ENCODE data around the gene TNFRSF11A.

The TNFRSF11A gene

DNA sequence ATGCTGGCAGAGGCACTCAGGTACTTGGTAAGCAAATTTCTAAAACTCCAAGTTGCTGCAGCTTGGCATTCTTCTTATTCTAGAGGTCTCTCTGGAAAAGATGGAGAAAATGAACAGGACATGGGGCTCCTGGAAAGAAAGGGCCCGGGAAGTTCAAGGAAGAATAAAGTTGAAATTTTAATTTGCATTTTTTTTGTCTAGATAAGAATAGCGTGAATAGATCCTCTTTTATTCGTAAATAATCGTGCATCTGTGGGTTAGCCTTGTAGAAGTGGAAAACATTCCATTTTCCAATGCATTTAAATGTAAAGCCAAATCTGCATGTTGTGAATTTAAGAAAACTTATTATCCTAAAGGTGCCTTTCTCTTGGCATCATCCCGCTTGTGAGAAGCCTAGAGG, 61.0 kb downstream of the TNFRSF11A start:
- DNase-seq, result no peak

DNA sequence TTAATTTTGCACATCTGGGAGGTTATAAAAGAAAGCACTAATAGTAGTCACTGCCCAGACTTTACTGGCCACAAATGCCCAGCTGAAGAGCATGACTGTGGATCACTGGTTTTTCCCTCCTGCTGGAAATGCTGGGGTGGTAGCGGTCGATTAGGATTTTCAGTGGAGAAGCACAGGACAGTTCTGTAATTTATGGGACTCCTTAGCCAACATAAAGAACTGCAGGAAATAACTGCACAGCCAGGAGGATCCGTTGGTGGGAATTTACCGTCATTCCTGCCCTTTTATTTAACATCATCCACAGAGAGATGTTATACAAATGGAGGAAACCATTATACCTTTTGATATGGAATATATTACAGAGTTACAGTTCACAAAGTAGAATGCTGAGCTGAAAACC, 61.5 kb downstream of the TNFRSF11A start:
- no peak for DNase-seq

DNA sequence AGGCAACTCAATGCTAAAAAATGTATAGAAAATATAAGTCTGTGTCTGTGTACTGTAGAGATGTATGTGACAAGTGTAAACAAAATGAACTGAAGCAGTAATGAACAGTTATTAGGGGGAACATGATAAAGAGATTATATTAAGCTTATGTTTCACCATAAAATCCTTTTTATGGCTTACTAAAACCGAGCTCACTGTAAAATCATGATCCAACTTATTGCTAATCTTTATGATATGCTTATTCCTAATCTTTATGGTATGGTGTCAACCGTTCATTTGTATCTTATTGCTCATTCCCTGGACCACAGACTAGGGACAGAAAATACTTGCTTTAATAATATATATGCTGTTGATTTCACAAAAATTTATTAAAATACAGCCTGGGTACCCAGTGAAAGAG, 62.1 kb downstream of the TNFRSF11A start:
- no peak for DNase-seq

DNA sequence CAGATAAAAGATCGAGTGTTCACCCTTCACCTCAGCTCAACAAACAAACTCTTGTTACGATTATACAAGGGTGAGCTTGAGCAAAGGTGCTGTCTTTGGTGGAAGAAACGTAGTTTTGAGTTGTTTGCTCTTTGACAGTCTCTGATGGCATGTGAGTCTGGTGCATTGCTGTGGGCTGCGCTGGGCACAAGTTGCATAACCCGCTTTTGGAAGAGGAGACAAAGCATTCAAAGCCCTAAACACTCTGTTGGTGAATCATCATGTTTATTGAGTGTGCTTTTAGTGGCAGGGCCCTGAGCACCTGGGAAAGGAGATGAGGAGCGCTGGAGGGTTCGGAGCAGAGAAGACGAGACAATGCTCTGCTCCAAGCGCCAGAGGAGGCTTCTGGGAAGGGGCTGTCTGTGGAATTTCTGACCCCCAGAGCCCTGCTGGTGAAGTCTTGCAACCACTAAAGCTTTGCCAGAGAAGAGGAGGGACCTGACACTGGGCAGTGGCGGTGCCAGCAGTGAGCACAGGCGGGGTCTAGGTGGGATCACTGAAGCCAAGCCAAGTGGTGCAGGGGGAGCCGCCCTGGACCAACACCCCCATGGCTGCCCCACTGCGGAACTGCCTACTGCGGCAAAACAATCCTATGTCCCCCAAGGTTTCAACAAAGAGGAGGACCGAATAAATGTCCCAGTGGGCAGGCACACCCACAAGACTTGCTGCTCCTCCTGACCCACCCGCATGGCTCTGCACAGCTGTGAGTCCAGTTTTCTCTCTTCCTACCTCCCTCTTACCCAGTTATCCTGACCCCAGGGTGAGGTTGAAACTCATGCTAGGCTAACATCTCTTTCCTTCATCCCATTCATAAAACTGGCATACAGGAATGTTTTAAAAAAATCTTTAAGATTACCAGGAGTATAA, 64.0 kb downstream of the TNFRSF11A start:
- no peak for DNase-seq

DNA sequence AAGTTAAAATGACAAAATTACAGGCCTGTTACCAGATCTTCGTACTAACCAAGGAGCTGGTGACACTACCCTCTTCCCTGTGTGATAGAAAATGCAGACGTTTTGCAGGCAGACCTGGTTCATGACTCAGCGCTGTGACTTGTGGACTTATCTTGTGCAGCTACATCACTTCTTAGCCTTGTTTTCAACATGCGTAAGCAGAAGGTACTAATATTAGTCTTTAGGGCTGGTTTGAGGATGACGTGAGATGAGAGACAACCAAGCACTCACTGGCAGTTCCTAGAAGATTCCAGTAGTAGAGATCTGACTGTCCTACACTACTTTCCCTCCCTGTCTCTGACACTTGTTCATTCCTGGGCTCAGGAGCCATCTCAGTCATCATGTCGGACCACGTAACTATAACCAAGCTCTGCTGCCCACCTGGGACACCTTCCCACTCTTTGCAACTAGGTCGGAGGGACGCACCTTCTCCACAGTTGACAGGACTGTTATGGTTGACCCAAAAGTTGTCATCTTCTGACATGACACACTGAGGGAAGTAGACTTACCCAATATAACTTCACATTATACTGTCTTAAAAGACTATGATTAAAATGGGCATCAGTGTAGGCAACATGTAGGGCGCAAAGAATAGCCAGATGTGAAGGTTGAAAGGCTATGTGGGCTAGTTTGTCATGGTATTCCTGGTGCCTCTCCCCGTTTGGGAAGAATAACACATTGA, 64.8 kb downstream of the TNFRSF11A start:
- no peak for DNase-seq

DNA sequence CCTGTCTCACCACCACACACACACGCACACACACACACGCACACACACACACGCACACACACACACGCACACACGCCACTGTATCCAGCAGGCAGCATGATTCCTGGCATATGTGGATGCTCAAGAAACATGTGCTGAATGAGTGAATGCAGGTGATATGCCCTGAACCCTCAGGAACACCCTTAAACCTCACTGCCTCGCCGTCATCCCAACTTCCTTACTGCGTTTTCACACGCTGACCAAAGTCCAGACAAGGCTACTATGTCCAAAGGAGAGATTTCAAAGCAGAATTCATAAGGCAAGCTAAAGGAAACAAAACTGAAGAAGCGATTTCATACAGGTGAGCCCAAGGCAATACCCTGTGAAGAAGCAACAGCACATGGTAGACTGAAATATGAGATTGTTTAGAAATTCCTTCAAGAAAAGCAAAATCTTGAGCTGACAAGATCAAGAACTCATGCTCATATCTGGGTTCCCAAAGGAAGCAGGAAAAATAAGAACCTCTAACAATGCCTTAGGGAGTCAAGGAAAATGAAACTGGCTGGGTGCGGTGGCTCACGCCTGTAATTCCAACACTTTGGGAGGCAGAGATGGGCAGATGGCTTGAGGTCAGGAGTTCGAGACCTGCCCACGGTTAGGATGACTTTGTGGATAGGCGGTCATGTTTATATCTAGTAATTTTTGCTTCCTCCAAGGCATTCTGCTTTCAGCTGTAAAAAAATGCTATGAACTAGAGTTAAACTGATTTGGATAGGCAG, 69.1 kb downstream of the TNFRSF11A start:
- DNase-seq, result no peak

DNA sequence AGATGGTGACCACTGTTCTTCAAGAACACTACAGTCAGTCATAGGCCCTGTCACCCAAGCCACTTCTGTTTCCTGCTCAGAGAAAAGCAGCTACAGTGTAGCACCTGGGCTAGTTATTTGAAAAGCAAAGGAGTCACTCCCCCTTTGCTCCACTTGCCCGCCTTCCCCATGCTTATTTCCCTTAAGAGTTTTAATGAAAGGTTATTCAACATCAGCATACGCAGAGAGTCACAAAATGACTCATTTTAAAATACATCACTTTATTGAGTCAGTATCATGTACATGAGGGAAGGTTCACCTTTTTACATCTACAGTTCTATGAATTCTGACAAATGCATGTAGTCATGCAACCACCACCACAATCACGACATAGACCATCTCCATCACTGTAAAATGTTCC, 71.3 kb downstream of the TNFRSF11A start:
- DNase-seq, result no peak

DNA sequence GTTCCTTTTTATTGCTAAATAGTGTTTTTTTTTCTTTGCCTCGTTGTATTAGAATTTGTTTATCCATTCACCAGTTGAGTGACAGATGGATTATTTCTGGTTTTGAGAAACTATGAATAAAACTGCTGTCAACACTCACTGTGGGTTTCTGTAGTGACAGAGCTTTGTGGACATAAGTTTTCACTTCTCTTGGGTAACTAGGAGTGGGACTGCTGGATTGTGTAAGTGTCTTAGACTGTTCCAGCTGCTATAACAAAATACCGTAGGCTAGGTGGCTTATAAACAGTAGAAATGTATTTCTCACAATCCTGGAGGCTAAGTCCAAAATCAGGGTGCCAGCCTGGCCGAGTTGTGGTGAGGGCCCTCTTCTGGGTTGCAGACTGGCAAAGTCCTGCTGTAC, 71.9 kb downstream of the TNFRSF11A start:
- no peak for DNase-seq

DNA sequence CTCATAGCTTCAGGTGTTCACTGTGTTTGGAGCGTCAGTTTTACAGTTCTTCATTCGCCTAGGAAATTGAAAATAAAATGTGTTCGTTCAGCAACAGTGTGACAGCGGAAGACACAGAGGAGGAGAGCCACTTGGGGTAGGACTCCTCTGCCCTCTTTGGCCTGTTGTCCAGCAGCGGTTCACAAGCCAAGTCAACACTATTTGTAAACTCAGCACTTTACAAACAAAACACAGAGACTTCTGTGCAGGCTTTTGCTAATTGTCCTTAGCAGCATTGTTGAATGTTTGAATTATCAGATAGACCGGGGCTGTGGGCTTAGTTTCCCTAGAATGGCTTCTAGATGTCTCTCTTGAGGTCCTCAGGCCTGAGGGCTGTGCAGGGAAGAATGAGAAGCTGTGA, 73.2 kb downstream of the TNFRSF11A start:
- DNase-seq, result no peak

DNA sequence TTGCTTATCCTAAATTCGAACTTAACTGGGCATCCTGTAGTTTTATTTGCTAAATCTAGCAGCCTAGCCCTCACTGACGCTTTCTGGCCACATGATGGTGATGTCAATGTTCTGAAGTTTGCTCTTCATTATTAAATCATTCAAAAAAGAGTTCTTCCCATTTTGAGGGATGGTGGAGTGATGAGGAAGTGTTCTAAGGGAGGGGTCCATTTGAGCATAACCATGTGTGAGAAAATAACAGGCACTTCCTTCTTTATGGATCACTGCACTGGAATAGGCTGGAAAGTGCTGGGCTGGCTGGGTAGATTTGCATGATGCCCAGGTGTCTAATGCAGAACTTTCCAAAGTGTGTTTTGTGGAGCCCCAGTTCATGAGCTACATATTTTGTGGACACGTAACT, 74.2 kb downstream of the TNFRSF11A start:
- peak; percentile 71 for DNase-seq

DNA sequence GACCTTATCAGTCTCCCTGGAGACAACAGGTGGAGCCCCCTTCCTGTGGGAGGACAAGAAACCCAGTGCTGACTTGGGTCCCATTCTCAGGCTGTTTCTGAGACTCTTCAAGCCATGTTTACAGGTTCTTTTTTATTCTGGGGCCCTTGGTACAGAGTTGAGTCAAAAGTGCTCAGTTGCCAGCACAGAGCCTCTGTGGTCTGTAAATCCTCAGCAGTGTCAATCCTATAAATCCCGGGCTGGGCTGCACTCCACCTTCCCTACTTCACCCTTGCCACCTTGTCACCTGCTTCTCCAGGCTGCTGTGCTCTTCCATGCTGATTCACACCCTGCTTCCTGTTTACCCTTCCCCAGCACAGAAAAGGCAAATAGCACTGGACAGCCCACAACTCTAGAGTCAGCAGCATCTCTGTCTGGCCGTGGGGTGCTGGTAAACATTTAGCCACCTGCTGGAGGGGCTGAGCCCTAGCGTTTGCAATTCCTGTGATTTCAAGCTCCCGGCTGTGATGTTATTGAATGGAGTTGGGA, 74.7 kb downstream of the TNFRSF11A start:
- DNase-seq, result peak; percentile 97

DNA sequence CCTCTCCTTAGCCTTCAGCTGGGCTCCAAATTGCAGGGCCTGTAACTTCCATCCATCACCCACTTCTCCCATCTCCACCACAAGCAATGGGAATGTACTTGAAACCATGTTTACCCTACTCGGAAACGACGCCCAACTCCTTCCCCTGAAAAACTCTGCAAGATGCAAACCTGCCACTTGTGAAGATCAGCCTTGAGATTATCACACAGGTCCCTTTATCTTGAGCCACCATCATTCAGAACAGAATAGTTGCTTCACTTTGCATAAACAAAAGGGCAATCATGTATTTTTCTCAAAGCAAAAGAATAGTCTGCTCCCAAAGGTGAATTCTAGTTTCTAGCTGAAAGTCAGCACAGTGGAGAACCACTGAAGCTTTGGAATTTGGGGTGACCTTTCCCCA, 75.8 kb downstream of the TNFRSF11A start:
- DNase-seq, result no peak

DNA sequence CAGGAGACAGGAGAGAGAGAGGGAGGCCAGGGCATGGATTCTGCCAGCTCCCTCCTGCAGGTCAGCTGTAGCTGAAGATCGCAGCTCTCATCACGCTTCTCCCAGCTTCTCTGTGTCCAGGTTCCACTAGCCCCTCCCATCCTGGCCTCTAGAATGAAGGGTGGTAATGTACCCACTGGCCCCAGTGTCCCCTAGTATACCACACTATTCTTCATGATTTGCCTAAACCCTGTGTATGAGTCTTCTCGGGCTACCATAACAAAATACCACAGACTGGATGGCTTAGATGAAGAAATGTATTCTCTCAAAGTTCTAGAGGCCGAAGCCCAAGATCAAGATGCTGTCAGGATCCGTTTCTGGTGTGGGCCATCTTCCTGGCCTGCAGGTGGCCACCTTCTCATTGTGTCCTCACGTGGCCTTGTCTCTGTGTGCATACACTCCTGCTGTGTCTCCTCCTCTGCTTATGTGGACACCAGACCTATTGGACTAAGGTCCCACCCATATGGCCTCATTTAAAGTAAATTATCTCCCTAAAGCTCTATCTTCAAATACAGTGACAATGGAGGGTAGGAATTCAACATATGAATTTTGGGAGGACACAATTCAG, 77.3 kb downstream of the TNFRSF11A start:
- peak; percentile 21 for DNase-seq

DNA sequence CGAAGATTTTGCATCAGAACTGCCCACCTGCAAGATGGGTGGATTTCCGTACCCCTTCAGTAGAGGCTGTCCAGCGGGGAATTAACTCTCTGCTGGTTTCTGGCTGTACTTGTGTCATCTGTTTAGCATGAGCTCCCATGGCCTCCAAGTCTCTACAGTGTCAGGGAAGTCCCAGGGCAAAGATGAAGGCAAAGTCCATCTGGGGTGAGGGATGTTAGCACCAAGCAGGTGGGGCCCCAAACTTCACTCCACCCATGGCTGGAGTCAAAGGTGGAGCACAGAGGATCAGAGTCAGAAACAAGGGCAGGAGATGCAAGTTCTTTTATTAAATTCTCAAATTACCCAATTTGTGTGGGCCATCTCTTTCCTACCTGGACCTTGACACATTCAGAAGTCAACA, 78.0 kb downstream of the TNFRSF11A start:
- DNase-seq, result no peak

DNA sequence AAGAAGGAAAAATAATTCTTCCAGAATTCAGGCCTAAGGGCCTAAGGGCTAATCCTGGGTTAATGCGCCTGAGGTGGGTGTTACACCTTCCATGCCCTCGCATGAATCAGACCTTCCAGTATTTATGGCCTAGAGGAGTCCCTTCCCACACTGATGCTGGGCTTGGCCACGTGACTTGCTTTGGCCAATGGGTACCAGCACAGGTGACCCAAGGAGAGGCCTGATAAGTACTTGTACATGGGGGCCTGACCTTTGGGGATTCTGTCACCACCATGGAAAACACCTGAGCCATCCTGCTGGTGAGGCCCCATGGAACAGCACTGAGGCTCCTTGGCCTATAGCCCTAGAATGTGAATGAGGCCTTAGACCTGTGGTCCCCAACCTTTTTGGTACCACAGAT, 79.8 kb downstream of the TNFRSF11A start:
- DNase-seq, result no peak

DNA sequence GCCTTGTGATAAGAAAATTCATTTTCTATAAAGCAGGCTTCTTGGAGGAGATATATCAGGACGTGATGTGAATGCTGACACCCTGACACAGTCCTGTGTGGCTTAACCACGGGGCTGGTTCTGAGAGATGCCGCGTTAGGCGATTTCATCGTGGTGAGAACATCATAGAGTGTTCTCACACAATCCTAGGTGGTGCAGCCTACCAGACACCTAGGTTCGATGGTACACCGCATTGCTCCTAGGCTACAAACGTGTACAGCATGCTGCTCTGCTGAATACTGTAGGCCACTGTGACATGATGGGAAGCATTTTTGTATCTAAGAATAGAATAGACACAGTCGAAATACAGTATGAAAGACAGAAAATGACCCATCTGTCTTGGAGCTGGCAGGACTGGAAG, 82.5 kb downstream of the TNFRSF11A start:
- no peak for DNase-seq

DNA sequence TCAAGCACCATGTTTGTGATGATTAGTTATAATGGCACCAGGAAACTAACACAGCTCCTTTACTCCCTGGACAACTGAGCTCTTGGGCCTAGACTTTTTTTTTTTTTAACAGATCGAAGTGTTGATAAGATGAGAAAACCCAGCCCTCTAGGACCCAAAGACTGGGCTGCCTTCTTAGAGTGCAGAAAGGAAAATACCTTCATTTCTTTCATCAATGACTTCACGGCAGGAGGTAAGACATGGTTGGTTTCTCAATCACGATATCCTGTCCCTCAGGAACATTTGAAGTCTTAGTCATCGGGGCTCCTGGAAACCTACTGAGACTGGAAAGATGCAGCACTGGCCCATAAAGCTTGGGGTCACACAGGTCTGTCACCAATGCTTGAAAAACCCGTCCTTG, 84.7 kb downstream of the TNFRSF11A start:
- no peak for DNase-seq

DNA sequence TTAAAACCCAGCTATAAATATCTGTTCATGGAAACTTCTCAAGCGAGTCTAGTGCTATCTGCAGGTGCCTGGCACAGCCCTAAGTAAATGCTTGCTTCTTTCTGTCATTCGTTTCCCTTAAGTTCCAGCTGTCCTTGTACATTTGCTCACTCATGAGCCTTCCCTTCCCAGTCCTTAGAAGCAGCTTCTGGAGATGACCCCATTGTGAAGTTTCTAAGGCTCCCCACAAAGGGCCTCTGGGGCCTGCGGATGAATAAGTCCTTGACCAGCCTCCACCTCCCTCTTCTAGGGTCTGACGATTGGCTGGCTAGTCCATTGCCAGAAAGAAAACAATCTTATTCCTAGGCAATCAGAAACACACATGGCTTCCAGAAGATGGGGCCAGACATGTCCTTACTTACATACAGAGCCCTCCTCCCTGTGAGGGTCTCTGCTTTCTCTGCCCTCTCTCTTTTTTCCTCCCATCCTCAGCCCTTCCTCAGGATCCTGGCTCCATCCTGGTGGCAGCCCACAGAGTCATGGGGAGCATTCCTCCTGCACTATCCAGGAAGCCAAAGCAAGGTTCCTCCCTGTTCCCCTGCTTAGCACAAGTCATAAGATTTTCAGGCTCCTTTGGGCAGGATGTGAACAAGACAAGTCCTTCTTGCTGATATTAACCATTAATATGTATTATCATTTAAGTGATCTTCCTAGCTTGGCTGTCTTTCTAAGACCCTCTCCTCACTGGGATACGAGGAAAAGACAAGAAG, 87.3 kb downstream of the TNFRSF11A start:
- no peak for DNase-seq

DNA sequence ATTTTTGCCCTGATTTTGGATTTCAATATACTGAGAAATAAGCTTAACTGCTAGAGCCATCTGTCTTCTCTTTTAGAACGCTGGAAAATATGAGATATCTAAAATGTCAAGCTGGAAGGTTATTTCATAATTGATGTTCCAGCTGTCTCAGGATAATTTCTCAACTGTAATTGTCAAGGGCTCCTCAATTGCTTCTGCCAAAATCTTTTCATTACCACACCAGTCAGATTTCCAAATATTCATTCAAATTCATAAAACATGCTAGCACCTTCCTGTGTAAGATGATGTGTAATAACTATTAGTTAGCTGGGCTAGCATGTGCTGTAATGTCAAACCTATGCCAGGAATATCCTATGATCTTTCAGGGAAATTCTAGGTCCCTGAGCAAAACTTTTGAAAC, 88.1 kb downstream of the TNFRSF11A start:
- no peak for DNase-seq

DNA sequence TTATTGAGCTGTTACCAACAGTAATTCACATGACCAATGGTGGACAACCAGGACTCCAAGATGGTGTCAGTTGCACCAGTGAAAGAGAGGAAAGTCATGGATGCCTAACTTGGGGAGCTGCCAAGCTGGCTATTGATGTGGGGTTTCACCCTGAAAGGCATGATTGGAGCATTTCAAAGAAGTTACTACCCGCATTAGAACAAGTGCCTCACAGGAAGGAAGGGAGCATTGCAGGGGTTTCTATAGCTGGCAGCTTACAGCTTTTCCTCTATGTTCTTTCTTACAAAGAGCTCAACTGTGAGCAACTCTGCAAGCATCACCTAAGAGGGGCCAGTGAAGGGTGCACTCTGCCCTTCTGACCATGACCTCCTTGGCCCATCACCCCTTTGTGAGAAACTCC, 93.1 kb downstream of the TNFRSF11A start:
- no peak for DNase-seq

DNA sequence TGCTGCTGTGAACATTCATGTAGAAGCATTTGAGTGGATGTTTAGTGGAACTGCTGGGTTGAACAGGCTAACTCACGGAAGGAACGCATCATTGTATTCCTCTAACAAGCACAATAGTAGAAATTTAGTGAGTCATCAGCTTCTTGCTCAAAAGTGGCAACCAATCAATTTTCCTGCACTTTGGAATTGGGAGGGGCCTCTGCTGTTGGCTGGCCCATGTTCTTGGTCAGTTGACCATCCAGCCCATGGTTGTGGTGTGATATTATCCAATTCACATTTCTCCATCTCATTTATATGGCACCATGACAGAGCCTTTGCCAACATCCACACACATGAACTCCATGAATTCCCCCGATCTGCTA, 95.0 kb downstream of the TNFRSF11A start:
- no peak for DNase-seq

DNA sequence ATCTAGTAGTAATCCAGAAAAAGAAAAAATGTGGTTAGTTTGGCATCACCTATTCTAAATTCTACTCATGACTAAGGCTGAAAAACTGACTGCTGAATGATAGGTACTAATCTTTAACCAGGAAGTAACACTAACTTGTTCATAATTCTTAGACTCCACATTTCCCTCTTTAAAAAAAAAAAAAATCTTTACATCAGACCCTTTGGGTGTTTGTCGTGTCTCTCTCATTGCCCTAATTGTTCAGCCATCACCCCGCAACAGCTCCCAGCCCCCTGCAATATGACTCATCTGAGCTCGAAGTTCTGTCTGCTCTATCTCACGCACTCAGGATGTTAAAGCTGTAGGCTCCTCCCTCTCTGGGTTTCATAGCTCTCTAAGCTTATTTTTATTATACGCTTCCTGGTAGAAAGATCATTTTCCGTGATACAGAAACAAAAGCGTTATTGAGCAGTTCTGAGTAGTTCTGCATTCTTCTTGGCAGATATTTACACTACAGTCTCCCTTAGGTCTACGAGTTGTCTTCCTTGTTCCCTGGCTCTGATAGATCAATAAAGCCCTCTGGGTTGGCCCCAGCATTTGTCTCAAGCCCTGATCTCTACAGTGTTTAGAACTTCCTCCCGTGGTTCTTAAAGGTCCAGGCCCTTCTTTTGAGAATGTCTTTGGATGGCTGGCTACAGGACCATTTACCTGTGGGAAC, 95.6 kb downstream of the TNFRSF11A start:
- DNase-seq, result no peak

Data from NCI-H69 (cell line).